Pancreas (tissue), 10 donors: ENCODE measurements around the gene FAM200A. TPM values are rescaled to one million over a fixed set of nuclear protein-coding genes. Genes with fewer than 3 reads are reported as not detected.

Experiments used
- ATAC-seq, 4 donors: fragments of 200-7000 bp; cut with Tn5 transposase; one replicate each; pipeline versions ENCODE4 v1.8.0 to v1.9.1; 2020; ENCODE audit warnings: mild to moderate bottlenecking in 4 of 4, moderate library complexity in 4 of 4
- DNase-seq, 6 donors: peaks; one replicate each; pipeline ENCODE4 v3.0.0-alpha.2; 2020
- FAIRE-seq: peaks from 2 replicates; lab custom pipeline; 2012; peaks lifted over from hg19 to GRCh38; lab: Jason Lieb, UNC
- H3K27ac ChIP-seq, 4 donors: fragments of 200-600 bp; sonication (generic); 1 replicate in 3 of 4; 2 replicates in 1 of 4; pipeline versions ENCODE4 v1.5.0 to v1.8.0; 2020
- H3K27me3 ChIP-seq, 4 donors: fragments of 200-600 bp; one replicate each; pipeline ENCODE4 v1.8.0; 2021
- H3K36me3 ChIP-seq, 3 donors: fragments of 200-600 bp; sonication (generic) in 1 of 3; one replicate each; pipeline versions ENCODE4 v1.5.0 to v1.8.0; 2020 to 2021
- H3K4me1 ChIP-seq, 3 donors: fragments of 200-600 bp; one replicate each; pipeline ENCODE4 v1.8.0; 2021
- H3K4me3 ChIP-seq, 4 donors: fragments of 200-600 bp; sonication (generic) in 2 of 4; one replicate each; pipeline versions ENCODE4 v1.5.0 to v1.8.0; 2020 to 2021
- H3K9me3 ChIP-seq, 4 donors: fragments of 200-600 bp; one replicate each; pipeline ENCODE4 v1.8.0; 2021
- CTCF ChIP-seq, 4 donors: fragments of 200-600 bp; sonication (generic) in 3 of 4; IDR thresholded peaks; one replicate each; pipeline versions ENCODE4 v1.5.0 to v1.8.0; 2021; ENCODE audit warnings: antibody characterized with exemption in 4 of 4
- WGBS, 2 donors: extraction: QIAGEN DNeasy Blood & Tissue Kit; methylation state at CpG; one replicate each; pipeline ENCODE4 v1.1.7; 2013; 5-methylcytosine and 5-hydroxymethylcytosine counted together
- intact Hi-C, 3 donors: fragments of 100-400 bp; cut with DNase I; formaldehyde crosslinking; loops; one replicate each; pipeline versions ENCODE4 v1.11.1 to v1.14.2; 2022
- polyA plus RNA-seq, 2 donors: library from polyadenylated mRNA; stranded (reverse); fragments of 200-250 nt; gene quantifications; one replicate each; pipeline ENCODE4 v1.2.3, GENCODE V29; 2013
- total RNA-seq, 6 donors: library from RNA; stranded (reverse); fragmentation: NEBNext Ultra II Directional in 4 of 6; extraction: Animal tissue kit (Norgen Biotek cat#: 25700) in 4 of 6; gene quantifications; one replicate each; pipeline versions ENCODE4 v1.2.1 to v1.2.4, GENCODE V29; 2021 to 2023
- donor health status: healthy with polysubstance abuse.
- donor health status: DM: no; HTN: no; CAD: no; lungs with moderate emphysema.
- donor health status: DM: no; HTN: no; CAD: no.
- donor health status: control.
- donor health status: control.
- donor health status: Bipolar disorder and iron deficiency.
- donor health status: DM: yes; HTN: yes; CAD: no.
- donor health status: DM: no; HTN: no; CAD: no.
- donor health status: DM: no; HTN: no; CAD: no.
- donor health status: DM: yes; HTN: yes; CAD: no.

FAM200A gene
- total and polyA plus RNA-seq, 8 donors, result 1.7 to 4.3 (median 2.4) TPM

GRCh38 chr7:99531354-99531765 lies 20.6 kb downstream of the FAM200A start:
- intact Hi-C loops, result no loop called here
- no peak overlapping the region for H3K27ac ChIP-seq
- TF ChIP-seq CTCF (IDR thresholded peaks at IDR 0.05), result no peak
- no peak for DNase-seq
- H3K4me3 ChIP-seq, result no peak overlapping the region
- H3K4me1 ChIP-seq, result no peaks in the 10 kb centered on the region
- H3K36me3 ChIP-seq, result peaks cover 0 to 23% (median 15%) of the 10 kb centered on the region in 3 donors
- H3K27me3 ChIP-seq, result no peaks in the 10 kb centered on the region
- H3K9me3 ChIP-seq, result peaks cover 0 to 6% (median 0%) of the 10 kb centered on the region in 4 donors
- ATAC-seq, result no peak
- no peak for FAIRE-seq
- 97 to 98% methylated on average over 12 of the region's 12 CpGs for WGBS, 2 donors

- TF ChIP-seq CTCF (IDR thresholded peaks at IDR 0.05), result no peak
- no peak for DNase-seq
- FAIRE-seq, result no peak
- H3K4me3 ChIP-seq, result no peak overlapping the region
- no peaks in the 10 kb centered on the region for H3K27me3 ChIP-seq
- intact Hi-C loops, result no loop called here
- no peaks in the 10 kb centered on the region for H3K9me3 ChIP-seq
- ATAC-seq, result peak in 2 of 4 donors; percentile 53 to 69
- WGBS, 2 donors, result 95% methylated on average over 21 of the region's 21 CpGs
- no peaks in the 10 kb centered on the region for H3K4me1 ChIP-seq
- H3K36me3 ChIP-seq, result peaks cover 0 to 16% (median 7%) of the 10 kb centered on the region in 3 donors
- H3K27ac ChIP-seq, result no peak overlapping the region
Measured at GRCh38 chr7:99525713-99526440, 26.0 kb downstream of the FAM200A start.

- H3K36me3 ChIP-seq, result peaks cover 0 to 7% (median 4%) of the 10 kb centered on the region in 3 donors
- no peaks in the 10 kb centered on the region for H3K4me1 ChIP-seq
Measured at GRCh38 chr7:99521399-99521798, 30.5 kb downstream of the FAM200A start.

GRCh38 chr7:99514050-99514449 lies 37.9 kb downstream of the FAM200A start:
- no peak for FAIRE-seq
- no peak for ATAC-seq
- H3K4me1 ChIP-seq, result no peaks in the 10 kb centered on the region
- H3K36me3 ChIP-seq, result no peaks in the 10 kb centered on the region
- no peak for TF ChIP-seq CTCF (IDR thresholded peaks at IDR 0.05)
- no peak overlapping the region for H3K4me3 ChIP-seq
- no peak for DNase-seq
- H3K27me3 ChIP-seq, result no peaks in the 10 kb centered on the region
- intact Hi-C loops, result no loop called here
- no peaks in the 10 kb centered on the region for H3K9me3 ChIP-seq
- H3K27ac ChIP-seq, result no peak overlapping the region
- 93 to 95% methylated on average over 1 of the region's 1 CpG for WGBS, 2 donors

More at GRCh38 chr7:99521399-99521798, 30.5 kb downstream of the FAM200A start:
- no peaks in the 10 kb centered on the region for H3K27me3 ChIP-seq
- WGBS, 2 donors, result 87 to 89% methylated on average over 3 of the region's 3 CpGs
- intact Hi-C loops, result no loop called here
- no peak overlapping the region for H3K27ac ChIP-seq
- ATAC-seq, result no peak
- H3K9me3 ChIP-seq, result no peaks in the 10 kb centered on the region
- no peak for DNase-seq
- TF ChIP-seq CTCF (IDR thresholded peaks at IDR 0.05), result no peak
- H3K4me3 ChIP-seq, result no peak overlapping the region
- FAIRE-seq, result peak; percentile 5

GRCh38 chr7:99505324-99505662 lies 46.6 kb downstream of the FAM200A start:
- H3K4me3 ChIP-seq, result peak overlapping the region; percentile 66 to 83 (median 74)
- no peaks in the 10 kb centered on the region for H3K36me3 ChIP-seq
- H3K27ac ChIP-seq, result peak overlapping the region; percentile 70 to 93 (median 80)
- no peak for ATAC-seq
- intact Hi-C loops, result no loop called here
- no peak for TF ChIP-seq CTCF (IDR thresholded peaks at IDR 0.05)
- H3K27me3 ChIP-seq, result no peaks in the 10 kb centered on the region
- no peaks in the 10 kb centered on the region for H3K9me3 ChIP-seq
- no peak for FAIRE-seq
- no peak for DNase-seq
- WGBS, 2 donors, result 0 to 2% methylated on average over 11 of the region's 11 CpGs
- peaks cover 10 to 25% (median 13%) of the 10 kb centered on the region in 3 donors for H3K4me1 ChIP-seq
